Endothelial cell of umbilical vein (primary cell): ENCODE data around the gene SOCS7. TPM values are rescaled to one million over a fixed set of nuclear protein-coding genes. Genes with fewer than 3 reads are reported as not detected.

Experiments
- BruUV-seq: library from RNA; stranded (reverse); fragments of 400-500 nt; replicated peaks from 2 replicates; lab custom pipeline; 2021; lab: Mats Ljungman, UMichigan
- CTCF ChIA-PET: fragments of 300-600, 350-600 bp; sonication (Branson Sonifier 250); formaldehyde crosslinking; loops from one replicate; lab custom pipeline; 2021; ENCODE audit warnings: antibody characterized with exemption, inconsistent platforms; lab: Charles Lee
- POLR2A ChIA-PET: fragments of 300-600, 350-600 bp; sonication (Branson Sonifier 250); formaldehyde crosslinking; loops from one replicate; lab custom pipeline; 2021; ENCODE audit warnings: antibody characterized with exemption, inconsistent platforms; lab: Charles Lee
- DNase-seq: peaks from one replicate; pipeline ENCODE4 v3.0.0-alpha.2; 2011; ENCODE audit warnings: low read depth, low spot score
- FAIRE-seq: peaks from 2 replicates; lab custom pipeline; 2011; peaks lifted over from hg19 to GRCh38; lab: Jason Lieb, UNC
- H2AFZ ChIP-seq: 2 replicates; pipeline ENCODE4 v1.6.0; 2012; ENCODE audit warnings: low read depth, low read length, control low read depth, inconsistent platforms
- H3K27ac ChIP-seq: 2 replicates; pipeline ENCODE4 v1.5.1; 2011; ENCODE audit warnings: low read depth, mild to moderate bottlenecking, control low read depth, low read length, moderate library complexity; ENCODE audit not compliant: insufficient read depth
- H3K27me3 ChIP-seq, 2 experiments: 2 replicates each; pipeline versions ENCODE4 v1.6.0 to v1.6.1; 2011; ENCODE audit warnings: low read length in 2 of 2, mixed read lengths in 1 of 2; ENCODE audit not compliant: control insufficient read depth in 2 of 2, insufficient read depth in 2 of 2
- H3K36me3 ChIP-seq, 2 experiments: 2 replicates in 1 of 2; 3 replicates in 1 of 2; pipeline ENCODE4 v1.5.1; 2011; ENCODE audit warnings: low read length in 2 of 2, mild to moderate bottlenecking in 1 of 2, moderate library complexity in 1 of 2; ENCODE audit not compliant: control insufficient read depth in 2 of 2, insufficient read depth in 2 of 2; ENCODE audit errors: extremely low read depth in 1 of 2
- H3K4me1 ChIP-seq: 3 replicates; pipeline ENCODE4 v1.5.1; 2011; ENCODE audit warnings: mild to moderate bottlenecking, low read length; ENCODE audit not compliant: control insufficient read depth, insufficient read depth; ENCODE audit errors: extremely low read depth
- H3K4me2 ChIP-seq: 2 replicates; pipeline ENCODE4 v1.6.1; 2011; ENCODE audit warnings: low read length, control low read depth, mixed read lengths; ENCODE audit not compliant: insufficient read depth
- H3K4me3 ChIP-seq, 3 experiments: fragments of 200-600 bp in 1 of 3; sonication (generic), shearing (Covaris generic) in 1 of 3; replicated peaks in 1 of 3; 2 replicates each; pipeline ENCODE4 v1.5.1; 2011 to 2016; ENCODE audit warnings: control low read depth in 3 of 3, low read length in 3 of 3, mild to moderate bottlenecking in 2 of 3, inconsistent platforms in 1 of 3, low read depth in 1 of 3, moderate library complexity in 1 of 3; ENCODE audit not compliant: insufficient read depth in 1 of 3
- H3K79me2 ChIP-seq: 2 replicates; pipeline ENCODE4 v1.6.0; 2012; ENCODE audit warnings: low read length, inconsistent platforms; ENCODE audit not compliant: control insufficient read depth, insufficient read depth
- H3K9ac ChIP-seq: replicated peaks from 2 replicates; pipeline ENCODE3; 2011; ENCODE audit warnings: low read length, control low read depth; ENCODE audit not compliant: insufficient read depth; ENCODE audit errors: extremely low read depth
- H3K9me1 ChIP-seq: replicated peaks from 3 replicates; pipeline ENCODE4 v1.6.0; 2011; ENCODE audit warnings: mild to moderate bottlenecking, low read length; ENCODE audit not compliant: control insufficient read depth, insufficient read depth; ENCODE audit errors: extremely low read depth
- H3K9me3 ChIP-seq: replicated peaks from 2 replicates; pipeline ENCODE4 v1.5.1; 2012; ENCODE audit warnings: low read length, inconsistent platforms; ENCODE audit not compliant: control insufficient read depth, insufficient read depth
- H4K20me1 ChIP-seq: replicated peaks from 2 replicates; pipeline ENCODE3; 2011; ENCODE audit warnings: mild to moderate bottlenecking, low read length; ENCODE audit not compliant: control insufficient read depth, insufficient read depth; ENCODE audit errors: extremely low read depth
- CTCF ChIP-seq, 2 donors: IDR thresholded peaks; 1 replicate in 1 of 2; 2 replicates in 1 of 2; pipeline ENCODE4 v1.5.1; 2011; ENCODE audit warnings: low read length in 2 of 2, mild to moderate bottlenecking in 2 of 2, moderate library complexity in 2 of 2, control low read depth in 1 of 2, inconsistent platforms in 1 of 2, low read depth in 1 of 2; ENCODE audit not compliant: insufficient read depth in 1 of 2; ENCODE audit errors: extremely low read depth in 1 of 2
- EZH2 ChIP-seq: IDR thresholded peaks from 2 replicates; pipeline ENCODE4 v1.6.1; 2012; ENCODE audit warnings: borderline replicate concordance, low read depth, mild to moderate bottlenecking, moderate library complexity, low read length, inconsistent platforms; ENCODE audit not compliant: severe bottlenecking
- FOS ChIP-seq: IDR thresholded peaks from 2 replicates; pipeline ENCODE4 v1.6.1; 2011; ENCODE audit warnings: mild to moderate bottlenecking, low read length, moderate library complexity, borderline replicate concordance; ENCODE audit not compliant: insufficient read depth
- GATA2 ChIP-seq: IDR thresholded peaks from 2 replicates; pipeline ENCODE4 v1.7.0; 2011; ENCODE audit warnings: low read depth, mild to moderate bottlenecking, moderate library complexity, mixed read lengths, low read length; ENCODE audit not compliant: insufficient read length, insufficient read depth
- JUN ChIP-seq: IDR thresholded peaks from 2 replicates; pipeline ENCODE4 v1.6.1; 2011; ENCODE audit warnings: borderline replicate concordance, low read depth; ENCODE audit not compliant: insufficient read length, insufficient read depth
- MAX ChIP-seq: IDR thresholded peaks from 2 replicates; pipeline ENCODE4 v1.6.1; 2011; ENCODE audit not compliant: insufficient read depth, insufficient read length
- MYC ChIP-seq: IDR thresholded peaks from one replicate; pipeline ENCODE4 v1.6.1; 2011; ENCODE audit warnings: mild to moderate bottlenecking, low read depth, low read length
- POLR2A ChIP-seq: IDR thresholded peaks from 2 replicates; pipeline ENCODE4 v1.6.1; 2012; ENCODE audit warnings: low read depth, mild to moderate bottlenecking, control low read depth, low read length
- POLR2AphosphoS5 ChIP-seq: IDR thresholded peaks from 2 replicates; pipeline ENCODE4 v1.6.1; 2012; ENCODE audit warnings: low read depth, mild to moderate bottlenecking, control low read depth, low read length, moderate library complexity; ENCODE audit not compliant: insufficient read depth
- dilution Hi-C: fragments of 300-500 bp; cut with MboI; formaldehyde crosslinking; loops from one replicate; pipeline ENCODE4 v1.15.0; 2019; ENCODE audit warnings: low sequenced_read_pairs; ENCODE audit not compliant: extremely low pct_ligation_motif_present
- intact Hi-C: fragments of 100-400 bp; cut with micrococcal nuclease; formaldehyde crosslinking; loops from one replicate; pipeline ENCODE4 v1.10.0; 2022
- polyA plus RNA-seq, 4 experiments: library from polyadenylated mRNA; depleted of rRNA in 3 of 4; stranded (reverse) in 3 of 4; unstranded in 1 of 4; fragments of >200 nt; gene quantifications; 2 replicates each; pipeline versions ENCODE4 v1.2.1 to v1.2.3, GENCODE V29; 2011 to 2012; ENCODE audit warnings: missing spikeins in 1 of 4
- total RNA-seq: library from RNA; stranded (reverse); gene quantifications from 2 replicates; pipeline ENCODE4 v1.2.3, GENCODE V29; 2021

SOCS7 gene
- total and polyA plus RNA-seq, 2 donors (not counting 3 experiments of a cell fraction or from before 2014, with no cell fraction given) = 5.9 to 10.4 TPM

GRCh38 chr17:38355251-38355650 is 3.6 kb downstream of the SOCS7 start:
- Histone ChIP-seq H3K4me2 (no peak overlapping the region), H3K36me3 (no peaks in the 10 kb centered on the region), H3K27ac (no peak overlapping the region), H3K79me2 (peaks cover 4% of the 10 kb centered on the region), H3K9me1 (no peaks in the 10 kb centered on the region), H4K20me1 (peaks cover 2% of the 10 kb centered on the region), H2AFZ (no peak overlapping the region), H3K9ac (no peak overlapping the region), H3K27me3 (no peaks in the 10 kb centered on the region), H3K9me3 (no peaks in the 10 kb centered on the region), H3K4me1 (peaks cover 8% of the 10 kb centered on the region), H3K4me3 (no peak overlapping the region)
- DNase-seq = no peak
- intact Hi-C loops (no loop called here), dilution Hi-C loops (no loop called here)
- no peak for TF ChIP-seq GATA2
- no peak for TF ChIP-seq JUN
- TF ChIP-seq FOS = no peak
- no peak for TF ChIP-seq POLR2AphosphoS5
- no peak for TF ChIP-seq CTCF (IDR thresholded peaks at IDR 0.05; ENCODE audit: extremely low read depth in 1 of 2, insufficient read depth in 1 of 2, low read depth in 1 of 2, low read length in 2 of 2)
- TF ChIP-seq MAX = no peak
- TF ChIP-seq EZH2 = no peak
- TF ChIP-seq POLR2A = no peak
- no peak for TF ChIP-seq MYC
- no TSS peak for BruUV-seq
- ChIA-PET CTCF (interaction anchor here (0.9 to 4.7 kb wide), 5 partner anchors 9 to 70 kb away, joined by 3 to 57 read pairs (median 3); no protein-coding TSS in a partner anchor), POLR2A (no interaction called here)
- no peak for FAIRE-seq
